Testis (tissue), 2 donors: ENCODE measurements around the gene CYTIP.

Experiments
- CTCF ChIP-seq, 3 experiments: fragments of 450-650 bp in 2 of 3; fragments of 200-600 bp in 1 of 3; sonication (generic) in 1 of 3; IDR thresholded peaks; one replicate each; pipeline ENCODE4 v1.5.1; 2016 to 2019; ENCODE audit warnings: antibody characterized with exemption in 3 of 3, mild to moderate bottlenecking in 2 of 3, moderate library complexity in 1 of 3
- POLR2A ChIP-seq: fragments of 450-650 bp; IDR thresholded peaks from one replicate; pipeline ENCODE4 v1.6.1; 2017; ENCODE audit warnings: antibody characterized with exemption, mild to moderate bottlenecking, moderate library complexity

GRCh38 chr2:157432475-157433106, 11.3 kb downstream of the CYTIP start:
- TF ChIP-seq CTCF (IDR thresholded peaks at IDR 0.05) (no peak), POLR2A (no peak)
